ENCODE measurements around the gene HPS4.
"Not testable (repeated sequence)": the region's sequence is repeated elsewhere in the genome, so short reads cannot be mapped to it uniquely, and the experiment has no call there.

HPS4 gene

DNA sequence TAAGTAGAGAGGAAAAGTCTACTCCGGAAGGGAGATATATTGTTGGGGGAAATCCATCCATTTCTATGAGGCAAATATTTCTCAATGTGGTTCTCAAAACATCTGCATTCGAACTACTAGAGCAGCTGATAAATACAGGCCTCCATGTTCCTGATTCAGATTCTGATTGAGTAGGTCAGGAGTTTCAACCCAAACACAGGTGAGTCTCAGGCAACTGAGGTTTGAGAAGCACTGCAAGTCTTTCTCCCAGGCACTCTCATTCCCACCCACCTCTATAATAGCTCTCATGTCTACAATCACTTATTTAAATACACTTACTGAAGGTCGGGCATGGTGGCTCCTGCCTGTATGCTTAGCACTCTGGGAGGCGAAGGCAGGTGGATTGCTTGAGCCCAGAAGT lies 69.2 kb downstream of the HPS4 start:
- H3K4me1 ChIP-seq (ENCODE audit: control insufficient read depth, insufficient read depth, low read length) = peaks cover 5% of the 10 kb centered on the region
- no CpG with 5 or more reads among the region's 4 CpGs for WGBS (ENCODE audit: insufficient coverage, insufficient read length)
- H3K36me3 ChIP-seq (ENCODE audit: control insufficient read depth, insufficient read depth, low read length) = no peaks in the 10 kb centered on the region
- no peak overlapping the region for H3K4me3 ChIP-seq (ENCODE audit: low read length)
- no peaks in the 10 kb centered on the region for H3K27me3 ChIP-seq (ENCODE audit: control insufficient read depth, insufficient read depth, low read length)
- H3K27ac ChIP-seq (ENCODE audit: low read length) = no peak overlapping the region
- DNase-seq (ENCODE audit: low read depth, low spot score) = no peak
- H3K9me3 ChIP-seq (ENCODE audit: control insufficient read depth, insufficient read depth, low read length) = no peaks in the 10 kb centered on the region

DNA sequence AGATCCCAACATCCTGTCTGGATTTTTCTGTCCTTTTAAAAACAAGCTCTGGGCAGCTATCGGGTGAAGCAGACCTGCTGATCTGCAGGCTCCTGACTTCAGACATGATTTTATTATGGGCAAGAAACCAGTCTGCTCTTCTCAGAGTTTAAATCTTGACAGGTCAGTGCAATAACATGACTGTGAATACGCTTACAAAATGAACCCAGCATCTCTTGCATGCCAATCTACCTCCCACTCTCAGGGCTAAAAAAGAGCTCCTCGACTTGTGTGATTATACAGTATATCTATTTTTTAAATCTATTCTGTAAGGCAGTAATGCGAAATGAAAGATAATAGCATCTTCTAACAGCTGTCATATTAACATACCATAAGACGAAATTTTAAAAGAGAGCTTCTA lies 73.2 kb downstream of the HPS4 start:
- H3K4me3 ChIP-seq (ENCODE audit: low read length) = no peak overlapping the region
- H3K9me3 ChIP-seq (ENCODE audit: control insufficient read depth, insufficient read depth, low read length) = no peaks in the 10 kb centered on the region
- no CpG with 5 or more reads among the region's 5 CpGs for WGBS (ENCODE audit: insufficient coverage, insufficient read length)
- H3K27me3 ChIP-seq (ENCODE audit: control insufficient read depth, insufficient read depth, low read length) = no peaks in the 10 kb centered on the region
- no peaks in the 10 kb centered on the region for H3K4me1 ChIP-seq (ENCODE audit: control insufficient read depth, insufficient read depth, low read length)
- no peak for DNase-seq (ENCODE audit: low read depth, low spot score)
- H3K27ac ChIP-seq (ENCODE audit: low read length) = no peak overlapping the region
- no peaks in the 10 kb centered on the region for H3K36me3 ChIP-seq (ENCODE audit: control insufficient read depth, insufficient read depth, low read length)

DNA sequence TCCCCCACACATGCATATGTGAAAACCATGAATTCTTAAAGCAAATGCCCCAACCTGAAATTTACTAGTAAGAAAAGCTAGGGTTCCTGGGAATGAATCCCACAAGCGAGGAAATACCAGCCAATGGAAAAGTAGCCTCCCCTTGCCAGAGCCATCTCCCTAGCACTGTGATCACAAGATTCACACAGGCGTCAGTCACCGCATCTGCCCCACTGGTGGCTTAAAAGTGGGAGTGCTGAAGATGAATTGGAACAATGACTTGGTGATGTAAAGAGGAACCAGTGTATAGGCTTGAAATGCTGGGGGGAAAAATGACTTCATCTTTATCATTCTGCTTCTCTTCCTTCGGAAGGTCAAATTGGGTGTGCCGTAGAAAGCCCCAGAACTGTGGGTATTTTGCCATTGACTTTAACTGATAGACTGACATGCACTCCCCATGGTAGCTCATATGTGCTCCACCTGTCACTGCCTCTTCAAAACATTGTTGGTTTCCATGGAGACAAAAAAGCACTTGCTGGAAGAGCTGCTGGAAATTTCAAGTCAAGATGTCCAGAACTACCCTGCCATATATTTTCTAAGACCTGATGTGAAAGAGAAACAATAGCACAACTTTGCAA lies 73.8 kb downstream of the HPS4 start:
- DNase-seq (ENCODE audit: low read depth, low spot score) = no peak
- Histone ChIP-seq H3K4me1 (ENCODE audit: control insufficient read depth, insufficient read depth, low read length) (no peaks in the 10 kb centered on the region), H3K36me3 (ENCODE audit: control insufficient read depth, insufficient read depth, low read length) (no peaks in the 10 kb centered on the region), H3K27ac (ENCODE audit: low read length) (no peak overlapping the region), H3K9me3 (ENCODE audit: control insufficient read depth, insufficient read depth, low read length) (no peaks in the 10 kb centered on the region), H3K4me3 (ENCODE audit: low read length) (no peak overlapping the region), H3K27me3 (ENCODE audit: control insufficient read depth, insufficient read depth, low read length) (no peaks in the 10 kb centered on the region)
- no CpG with 5 or more reads among the region's 5 CpGs for WGBS (ENCODE audit: insufficient coverage, insufficient read length)

DNA sequence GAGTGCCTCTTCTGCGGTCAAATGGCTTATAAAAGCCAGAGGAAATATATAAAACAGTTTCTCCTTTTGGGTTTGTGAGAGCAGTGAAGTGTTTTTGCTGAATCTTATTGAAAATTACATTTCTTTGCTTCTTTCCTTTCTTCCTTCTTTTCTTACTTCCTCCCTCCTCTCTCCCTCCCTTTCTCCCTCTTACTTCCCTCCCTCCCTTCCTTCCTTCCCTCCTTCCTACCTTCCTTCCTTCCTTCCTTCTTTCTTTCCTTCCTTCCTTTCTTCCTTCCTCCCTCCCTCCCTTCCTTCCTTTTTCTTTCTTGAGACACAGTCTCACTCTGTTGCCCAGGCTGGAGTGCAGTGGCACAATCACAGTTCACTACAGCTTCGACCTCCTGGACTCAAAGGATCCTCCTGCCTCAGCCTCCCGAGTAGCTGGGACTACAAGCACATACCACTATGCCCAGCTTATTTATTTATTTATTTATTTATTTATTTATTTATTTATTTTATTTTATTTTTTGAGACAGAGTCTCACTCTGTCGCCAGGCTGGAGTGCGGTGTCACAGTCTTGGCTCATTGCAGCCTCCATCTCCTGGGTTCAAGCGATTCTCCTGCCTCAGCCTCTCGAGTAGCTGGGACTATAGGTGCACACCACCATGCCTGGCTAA lies 74.9 kb downstream of the HPS4 start:
- no CpG with 5 or more reads among the region's 7 CpGs for whole genome bisulfite sequencing (ENCODE audit: insufficient coverage, insufficient read length)

DNA sequence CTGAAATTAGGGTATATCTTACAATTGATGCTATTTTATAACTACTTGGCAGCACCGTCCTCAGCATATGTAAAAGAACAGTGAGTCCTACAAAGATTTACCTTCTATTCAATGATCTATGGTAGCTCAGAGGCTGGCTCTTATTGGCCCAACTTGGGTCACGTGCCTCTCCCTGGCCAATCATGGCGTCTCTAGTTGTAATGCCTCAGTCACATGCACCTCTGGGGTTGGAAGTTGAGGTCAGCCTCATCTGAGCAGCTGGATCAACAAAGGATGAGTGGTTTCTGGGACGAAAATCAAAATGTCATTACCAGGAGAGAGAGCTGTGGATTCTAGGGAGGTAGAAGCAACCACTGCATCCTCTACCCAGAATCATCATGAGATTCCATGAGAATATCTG lies 77.5 kb downstream of the HPS4 start:
- WGBS (ENCODE audit: insufficient coverage, insufficient read length) = no CpG with 5 or more reads among the region's 4 CpGs
- no peaks in the 10 kb centered on the region for H3K9me3 ChIP-seq (ENCODE audit: control insufficient read depth, insufficient read depth, low read length)

More for the DNA sequence above, 74.9 kb downstream of the HPS4 start:
- not testable (repeated sequence) for DNase-seq (ENCODE audit: low read depth, low spot score); H3K4me3 ChIP-seq (ENCODE audit: low read length); H3K27ac ChIP-seq (ENCODE audit: low read length); H3K36me3 ChIP-seq (ENCODE audit: control insufficient read depth, insufficient read depth, low read length); H3K4me1 ChIP-seq (ENCODE audit: control insufficient read depth, insufficient read depth, low read length); H3K27me3 ChIP-seq (ENCODE audit: control insufficient read depth, insufficient read depth, low read length); H3K9me3 ChIP-seq (ENCODE audit: control insufficient read depth, insufficient read depth, low read length)

DNA sequence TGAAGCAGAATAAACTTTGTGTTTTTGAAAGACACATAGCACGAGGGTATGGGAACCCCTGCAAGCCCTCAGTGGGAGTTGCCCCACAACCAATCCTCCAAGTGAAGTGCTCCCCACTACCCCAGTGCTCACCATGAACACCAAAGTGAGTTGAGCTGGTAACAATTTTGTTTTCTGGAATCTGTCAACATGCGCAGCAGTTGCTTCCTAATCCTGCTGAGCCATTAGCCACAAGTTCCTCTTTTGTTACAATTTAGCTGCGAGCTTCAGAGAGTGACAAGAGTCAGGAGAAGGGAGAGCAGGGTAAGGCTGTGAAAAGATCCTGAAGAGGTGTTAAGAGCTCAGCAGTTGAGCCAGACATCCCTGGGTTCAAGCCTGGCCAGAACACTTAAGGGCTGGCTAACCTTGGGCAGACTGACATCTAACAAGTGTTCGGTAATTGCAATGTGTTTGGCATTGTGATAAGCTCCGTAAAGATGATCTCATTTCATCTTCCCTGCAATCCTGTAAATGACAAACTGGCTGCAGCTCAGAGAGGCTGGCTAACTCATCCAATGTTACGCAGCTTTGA lies 78.6 kb downstream of the HPS4 start:
- Histone ChIP-seq H3K4me3 (ENCODE audit: low read length) (no peak overlapping the region), H3K27me3 (ENCODE audit: control insufficient read depth, insufficient read depth, low read length) (no peaks in the 10 kb centered on the region), H3K9me3 (ENCODE audit: control insufficient read depth, insufficient read depth, low read length) (no peaks in the 10 kb centered on the region), H3K36me3 (ENCODE audit: control insufficient read depth, insufficient read depth, low read length) (no peaks in the 10 kb centered on the region), H3K27ac (ENCODE audit: low read length) (no peak overlapping the region), H3K4me1 (ENCODE audit: control insufficient read depth, insufficient read depth, low read length) (no peaks in the 10 kb centered on the region)
- WGBS (ENCODE audit: insufficient coverage, insufficient read length) = no CpG with 5 or more reads among the region's 6 CpGs
- DNase-seq (ENCODE audit: low read depth, low spot score) = no peak

More for the DNA sequence above, 77.5 kb downstream of the HPS4 start:
- H3K27me3 ChIP-seq (ENCODE audit: control insufficient read depth, insufficient read depth, low read length) = no peaks in the 10 kb centered on the region
- H3K36me3 ChIP-seq (ENCODE audit: control insufficient read depth, insufficient read depth, low read length) = no peaks in the 10 kb centered on the region
- no peak for DNase-seq (ENCODE audit: low read depth, low spot score)
- no peak overlapping the region for H3K27ac ChIP-seq (ENCODE audit: low read length)
- no peaks in the 10 kb centered on the region for H3K4me1 ChIP-seq (ENCODE audit: control insufficient read depth, insufficient read depth, low read length)
- H3K4me3 ChIP-seq (ENCODE audit: low read length) = no peak overlapping the region

DNA sequence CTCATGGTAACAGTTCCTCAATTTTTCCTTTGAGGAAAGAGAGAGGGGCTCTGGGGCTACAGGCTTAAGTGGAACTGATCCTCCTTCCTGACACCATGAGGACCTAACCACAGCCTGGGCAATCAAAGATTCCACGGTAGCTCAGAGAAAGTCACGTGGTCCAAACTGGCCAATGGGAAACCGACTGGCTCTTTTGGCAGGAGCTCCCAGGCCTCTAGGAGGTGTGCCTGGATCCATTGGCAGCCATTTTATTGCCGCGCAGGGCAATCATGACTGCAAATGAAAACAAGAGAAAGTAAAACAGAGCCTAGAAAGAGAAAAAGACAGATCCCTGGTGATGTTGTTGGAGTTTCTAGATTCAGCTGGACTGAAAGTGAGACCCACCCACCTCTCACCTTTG lies 81.9 kb downstream of the HPS4 start:
- Histone ChIP-seq H3K9me3 (ENCODE audit: control insufficient read depth, insufficient read depth, low read length) (no peaks in the 10 kb centered on the region), H3K4me1 (ENCODE audit: control insufficient read depth, insufficient read depth, low read length) (no peaks in the 10 kb centered on the region), H3K36me3 (ENCODE audit: control insufficient read depth, insufficient read depth, low read length) (no peaks in the 10 kb centered on the region), H3K27me3 (ENCODE audit: control insufficient read depth, insufficient read depth, low read length) (no peaks in the 10 kb centered on the region), H3K27ac (ENCODE audit: low read length) (no peak overlapping the region), H3K4me3 (ENCODE audit: low read length) (no peak overlapping the region)
- no CpG with 5 or more reads among the region's 5 CpGs for WGBS (ENCODE audit: insufficient coverage, insufficient read length)
- DNase-seq (ENCODE audit: low read depth, low spot score) = no peak

All from iPS DF 6.9 (cell line).